ENCODE results near the gene CYFIP2.

Gene CYFIP2

DNA sequence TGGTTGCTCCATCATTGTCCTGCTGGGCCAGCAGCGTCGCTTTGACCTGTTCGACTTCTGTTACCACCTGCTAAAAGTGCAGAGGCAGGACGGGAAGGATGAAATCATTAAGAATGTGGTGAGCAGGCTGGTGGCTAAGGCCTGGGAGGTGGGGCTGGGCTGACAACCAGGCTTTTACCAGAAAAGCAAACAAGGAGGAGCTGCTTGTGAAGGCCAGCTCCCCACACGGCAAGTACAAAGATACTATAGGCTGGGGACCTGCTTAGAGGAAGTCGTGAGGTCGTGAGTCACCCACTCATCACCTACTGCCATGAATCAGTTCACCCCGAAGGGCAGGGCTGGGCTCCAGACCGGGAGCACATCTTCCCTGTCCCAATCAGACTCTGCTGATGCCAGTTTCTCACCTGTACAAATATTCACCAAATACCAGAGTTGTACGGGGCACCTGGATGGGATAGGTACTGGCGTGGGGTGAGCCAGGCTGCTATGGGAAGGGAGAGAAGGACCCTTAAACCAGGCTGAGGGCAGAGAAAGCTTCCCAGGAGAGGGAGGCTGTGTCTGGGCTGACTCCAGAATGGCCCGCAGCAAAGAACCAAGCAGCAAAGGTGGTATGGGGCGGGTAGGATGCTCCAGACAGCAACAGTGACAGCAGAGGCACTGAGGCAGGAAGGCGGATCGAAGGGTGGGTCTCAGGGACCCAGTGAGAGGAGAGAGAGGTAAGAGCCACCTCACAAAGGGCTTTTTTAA, 124.8 kb downstream of the CYFIP2 start:
- Histone ChIP-seq H3K27ac (replicated peaks) (no peak overlapping the region), H3K27me3 (ENCODE audit: insufficient read depth, poor library complexity, severe bottlenecking) (no peaks in the 10 kb centered on the region), H3K4me3 (replicated peaks; ENCODE audit: insufficient read depth, low read length) (no peak overlapping the region)
- no peak for TF ChIP-seq POLR2AphosphoS5 (IDR thresholded peaks at IDR 0.05; ENCODE audit: low read depth)
- TF ChIP-seq, protein P1, sequence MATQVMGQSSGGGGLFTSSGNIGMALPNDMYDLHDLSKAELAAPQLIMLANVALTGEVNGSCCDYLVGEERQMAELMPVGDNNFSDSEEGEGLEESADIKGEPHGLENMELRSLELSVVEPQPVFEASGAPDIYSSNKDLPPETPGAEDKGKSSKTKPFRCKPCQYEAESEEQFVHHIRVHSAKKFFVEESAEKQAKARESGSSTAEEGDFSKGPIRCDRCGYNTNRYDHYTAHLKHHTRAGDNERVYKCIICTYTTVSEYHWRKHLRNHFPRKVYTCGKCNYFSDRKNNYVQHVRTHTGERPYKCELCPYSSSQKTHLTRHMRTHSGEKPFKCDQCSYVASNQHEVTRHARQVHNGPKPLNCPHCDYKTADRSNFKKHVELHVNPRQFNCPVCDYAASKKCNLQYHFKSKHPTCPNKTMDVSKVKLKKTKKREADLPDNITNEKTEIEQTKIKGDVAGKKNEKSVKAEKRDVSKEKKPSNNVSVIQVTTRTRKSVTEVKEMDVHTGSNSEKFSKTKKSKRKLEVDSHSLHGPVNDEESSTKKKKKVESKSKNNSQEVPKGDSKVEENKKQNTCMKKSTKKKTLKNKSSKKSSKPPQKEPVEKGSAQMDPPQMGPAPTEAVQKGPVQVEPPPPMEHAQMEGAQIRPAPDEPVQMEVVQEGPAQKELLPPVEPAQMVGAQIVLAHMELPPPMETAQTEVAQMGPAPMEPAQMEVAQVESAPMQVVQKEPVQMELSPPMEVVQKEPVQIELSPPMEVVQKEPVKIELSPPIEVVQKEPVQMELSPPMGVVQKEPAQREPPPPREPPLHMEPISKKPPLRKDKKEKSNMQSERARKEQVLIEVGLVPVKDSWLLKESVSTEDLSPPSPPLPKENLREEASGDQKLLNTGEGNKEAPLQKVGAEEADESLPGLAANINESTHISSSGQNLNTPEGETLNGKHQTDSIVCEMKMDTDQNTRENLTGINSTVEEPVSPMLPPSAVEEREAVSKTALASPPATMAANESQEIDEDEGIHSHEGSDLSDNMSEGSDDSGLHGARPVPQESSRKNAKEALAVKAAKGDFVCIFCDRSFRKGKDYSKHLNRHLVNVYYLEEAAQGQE (IDR thresholded peaks at IDR 0.05; ENCODE audit: insufficient replicate concordance, low read depth), result no peak
- TF ChIP-seq SPI1 (IDR thresholded peaks at IDR 0.05; ENCODE audit: borderline replicate concordance, low read depth), result no peak
- TF ChIP-seq, protein P2, sequence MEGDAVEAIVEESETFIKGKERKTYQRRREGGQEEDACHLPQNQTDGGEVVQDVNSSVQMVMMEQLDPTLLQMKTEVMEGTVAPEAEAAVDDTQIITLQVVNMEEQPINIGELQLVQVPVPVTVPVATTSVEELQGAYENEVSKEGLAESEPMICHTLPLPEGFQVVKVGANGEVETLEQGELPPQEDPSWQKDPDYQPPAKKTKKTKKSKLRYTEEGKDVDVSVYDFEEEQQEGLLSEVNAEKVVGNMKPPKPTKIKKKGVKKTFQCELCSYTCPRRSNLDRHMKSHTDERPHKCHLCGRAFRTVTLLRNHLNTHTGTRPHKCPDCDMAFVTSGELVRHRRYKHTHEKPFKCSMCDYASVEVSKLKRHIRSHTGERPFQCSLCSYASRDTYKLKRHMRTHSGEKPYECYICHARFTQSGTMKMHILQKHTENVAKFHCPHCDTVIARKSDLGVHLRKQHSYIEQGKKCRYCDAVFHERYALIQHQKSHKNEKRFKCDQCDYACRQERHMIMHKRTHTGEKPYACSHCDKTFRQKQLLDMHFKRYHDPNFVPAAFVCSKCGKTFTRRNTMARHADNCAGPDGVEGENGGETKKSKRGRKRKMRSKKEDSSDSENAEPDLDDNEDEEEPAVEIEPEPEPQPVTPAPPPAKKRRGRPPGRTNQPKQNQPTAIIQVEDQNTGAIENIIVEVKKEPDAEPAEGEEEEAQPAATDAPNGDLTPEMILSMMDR (IDR thresholded peaks at IDR 0.05; ENCODE audit: insufficient read depth, low read length), result no peak
- TF ChIP-seq GABPA (IDR thresholded peaks at IDR 0.05; ENCODE audit: low read depth), result no peak
- DNase-seq (ENCODE audit: low read depth in 1 of 2, low spot score in 1 of 2), result no peak

- Histone ChIP-seq H3K4me3 (replicated peaks; ENCODE audit: insufficient read depth, low read length) (no peak overlapping the region), H3K27me3 (ENCODE audit: insufficient read depth, poor library complexity, severe bottlenecking) (no peaks in the 10 kb centered on the region), H3K27ac (replicated peaks) (no peak overlapping the region)
- TF ChIP-seq SPI1 (IDR thresholded peaks at IDR 0.05; ENCODE audit: borderline replicate concordance, low read depth), result no peak
- TF ChIP-seq, protein P2 (IDR thresholded peaks at IDR 0.05; ENCODE audit: insufficient read depth, low read length), result no peak
- no peak for TF ChIP-seq GABPA (IDR thresholded peaks at IDR 0.05; ENCODE audit: low read depth)
- TF ChIP-seq, protein P1 (IDR thresholded peaks at IDR 0.05; ENCODE audit: insufficient replicate concordance, low read depth), result no peak
- TF ChIP-seq POLR2AphosphoS5 (IDR thresholded peaks at IDR 0.05; ENCODE audit: low read depth), result no peak
- DNase-seq (ENCODE audit: low read depth in 1 of 2, low spot score in 1 of 2), result no peak
Measured at GRCh38 chr5:157398305-157398704, 132.4 kb downstream of the CYFIP2 start.

DNA sequence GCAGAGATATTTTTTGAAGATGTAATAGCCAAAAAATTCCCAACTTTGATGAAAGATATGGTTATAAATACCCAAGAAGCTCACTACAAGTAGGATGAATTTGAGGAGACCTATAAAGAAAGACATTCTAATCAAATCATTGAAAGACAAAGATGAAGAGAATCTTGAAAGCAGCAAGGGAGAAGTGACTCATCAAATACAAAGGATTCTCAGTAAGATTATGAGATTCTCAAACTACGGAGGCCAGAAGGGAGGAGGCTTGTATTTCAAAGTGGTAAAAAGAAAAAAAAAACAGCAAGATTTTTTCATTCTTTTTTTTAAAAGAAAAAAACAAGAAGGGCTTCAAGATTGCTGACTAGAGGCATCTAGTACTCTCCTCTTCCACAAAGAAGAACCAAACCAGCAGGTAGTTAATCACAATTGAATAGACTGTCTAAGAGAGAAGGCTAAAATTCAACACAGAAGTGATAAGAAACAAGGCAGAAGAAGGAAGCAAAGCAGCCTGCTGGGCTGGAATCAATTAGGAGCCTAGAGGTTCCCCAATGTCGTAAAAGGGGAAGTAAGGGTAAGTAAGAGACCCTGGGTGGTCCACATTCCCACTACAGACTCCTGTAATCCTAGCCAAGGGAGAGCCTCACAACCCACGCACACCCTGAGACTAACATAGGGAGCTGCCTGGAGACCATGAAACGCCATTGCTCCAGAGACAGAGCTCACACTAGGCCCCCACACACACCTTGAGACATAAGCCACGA, 135.0 kb downstream of the CYFIP2 start:
- H3K4me3 ChIP-seq (replicated peaks; ENCODE audit: insufficient read depth, low read length), result no peak overlapping the region
- H3K27ac ChIP-seq (replicated peaks), result no peak overlapping the region
- H3K27me3 ChIP-seq (ENCODE audit: insufficient read depth, poor library complexity, severe bottlenecking), result no peaks in the 10 kb centered on the region
- DNase-seq (ENCODE audit: low read depth in 1 of 2, low spot score in 1 of 2), result no peak
- TF ChIP-seq, protein P1 (IDR thresholded peaks at IDR 0.05; ENCODE audit: insufficient replicate concordance, low read depth), result no peak
- TF ChIP-seq POLR2AphosphoS5 (IDR thresholded peaks at IDR 0.05; ENCODE audit: low read depth) (no peak), GABPA (IDR thresholded peaks at IDR 0.05; ENCODE audit: low read depth) (no peak), SPI1 (IDR thresholded peaks at IDR 0.05; ENCODE audit: borderline replicate concordance, low read depth) (no peak)
- TF ChIP-seq, protein P2 (IDR thresholded peaks at IDR 0.05; ENCODE audit: insufficient read depth, low read length), result no peak

All from HL-60 (cell line).